HG03175 (cell line): ENCODE results near the gene SLC41A1.
"Not testable (repeated sequence)": the region's sequence is repeated elsewhere in the genome, so short reads cannot be mapped to it uniquely, and the experiment has no call there.

Experiments used
- ATAC-seq: cut with Tn5 transposase; IDR thresholded peaks from one replicate; pipeline ENCODE4 v1.9.1; 2021; ENCODE audit warnings: mild to moderate bottlenecking, moderate library complexity; ENCODE audit not compliant: unreplicated experiment

The SLC41A1 gene

DNA sequence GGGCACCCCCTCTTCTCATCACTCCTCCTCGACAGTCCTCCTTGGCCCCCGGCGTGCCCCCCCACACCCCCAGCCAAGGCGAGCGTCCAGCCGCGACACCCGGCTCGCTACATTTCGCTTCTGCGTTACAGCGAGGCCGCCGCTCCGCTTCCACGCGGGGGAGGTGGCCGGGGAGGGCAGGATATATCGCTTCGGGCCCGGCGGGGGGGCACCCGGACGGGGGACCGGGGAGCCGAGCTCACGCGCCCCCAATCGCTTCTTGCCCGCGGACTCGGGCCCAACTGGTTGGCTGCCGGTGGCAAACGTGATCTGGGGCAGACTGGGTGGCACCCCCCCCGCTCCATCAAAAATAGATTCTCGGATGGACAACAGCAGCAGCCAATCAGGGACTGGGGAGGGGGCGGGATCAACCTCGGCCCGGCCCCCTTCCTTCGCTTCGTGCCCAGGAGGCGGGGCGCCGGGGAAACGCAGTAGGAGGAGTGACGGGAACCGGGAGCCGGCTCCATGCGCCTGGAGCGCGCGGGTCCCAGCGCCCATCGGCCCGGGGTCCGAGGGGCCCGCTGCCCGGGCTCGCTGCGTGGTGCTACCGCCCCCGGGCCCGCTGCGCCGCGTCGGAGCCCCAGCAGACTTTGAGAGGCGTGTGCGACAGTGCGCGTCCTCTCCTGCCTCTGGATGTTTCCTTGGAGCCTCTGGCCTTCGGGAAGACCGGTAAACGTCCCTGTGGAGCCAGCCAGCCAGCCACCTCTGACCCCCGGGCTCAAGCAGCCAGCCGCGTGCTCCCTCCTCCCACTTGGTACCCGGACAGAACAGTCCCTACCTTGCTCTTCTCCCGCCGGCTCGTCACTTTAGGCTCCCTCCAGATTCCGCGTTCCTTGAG lies at the start of gene SLC41A1:
Gene SLC41A1 (minus strand): TSS at position 321 of the 877 bp plus-strand sequence. CDS start 2,757 bp downstream, outside the sequence.
- peak; percentile 90 for ATAC-seq

DNA sequence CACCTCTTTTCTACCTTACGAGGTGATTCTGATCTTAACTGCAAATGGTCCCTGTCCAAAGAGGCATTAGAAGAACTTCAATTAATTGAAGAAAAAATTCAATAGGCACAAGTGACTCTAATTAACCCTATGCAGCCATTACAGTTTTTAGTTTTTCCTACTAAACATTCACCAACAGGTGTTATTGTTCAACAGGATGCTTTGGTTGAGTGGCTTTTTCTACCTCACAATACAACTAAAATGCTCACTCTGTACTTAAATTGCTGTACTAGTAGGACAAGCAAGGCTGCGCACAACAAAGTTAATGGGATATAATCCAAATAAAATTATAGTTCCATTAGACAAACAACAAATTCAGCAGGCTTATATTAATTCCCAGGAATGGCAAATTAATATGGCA lies 48.5 kb upstream of the SLC41A1 start:
- ATAC-seq: no peak

DNA sequence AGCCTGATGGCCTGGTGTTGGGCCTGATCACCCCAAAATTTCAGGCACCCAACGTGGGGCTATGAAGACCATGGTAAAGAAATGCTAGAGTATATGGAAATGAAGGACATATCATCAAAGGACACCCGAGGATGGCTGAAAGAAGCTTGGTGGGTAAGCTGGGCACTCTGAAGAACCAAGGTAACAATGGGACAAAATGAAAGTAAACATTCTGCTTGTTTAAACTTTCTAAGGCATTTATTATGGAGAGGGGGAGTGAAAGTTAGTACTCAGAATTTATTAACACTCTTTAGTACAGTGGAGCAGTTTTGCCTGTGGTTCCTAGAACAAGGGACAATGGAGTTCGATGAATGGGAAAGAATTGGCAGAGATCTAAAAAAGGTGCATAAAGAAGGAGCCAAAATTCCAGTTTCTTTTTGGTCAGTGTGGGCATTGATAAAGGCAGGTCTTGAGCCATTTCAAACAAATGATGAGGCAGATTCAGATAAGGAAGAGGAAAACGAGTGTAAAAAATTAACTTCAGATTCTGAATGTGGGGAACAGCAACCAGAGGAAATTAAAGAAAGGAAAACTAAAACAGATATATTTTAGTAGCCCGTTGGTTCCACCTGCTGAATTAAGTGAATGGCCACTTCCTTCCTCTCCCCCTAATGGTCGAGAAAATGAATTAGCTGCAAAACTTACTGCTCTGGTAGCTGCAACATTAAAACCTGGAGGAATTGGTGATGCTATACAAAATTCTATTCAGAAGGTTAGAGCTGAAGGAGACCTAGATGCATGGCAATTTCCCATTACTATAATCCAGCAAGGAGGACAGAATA lies 45.4 kb upstream of the SLC41A1 start:
- no peak for ATAC-seq

DNA sequence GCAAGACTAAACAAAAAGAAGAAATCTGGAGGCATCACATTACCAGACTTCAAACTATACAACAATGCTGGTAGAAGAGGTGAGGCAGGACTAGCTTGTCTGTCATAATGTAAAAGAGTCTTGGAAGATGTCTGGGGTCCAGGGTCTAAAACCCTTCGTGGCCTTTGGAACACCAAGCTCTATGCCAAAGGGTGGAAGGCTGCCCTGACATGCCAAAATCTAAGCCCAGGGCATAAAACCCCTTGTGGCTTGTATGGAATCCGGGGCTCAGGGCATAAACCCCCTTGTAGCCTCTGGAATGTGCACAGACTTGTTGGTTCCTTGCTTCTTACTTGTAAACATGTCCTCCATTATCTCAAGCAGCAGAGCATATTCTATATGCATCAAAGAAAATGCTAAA lies 44.5 kb upstream of the SLC41A1 start:
- ATAC-seq: not testable (repeated sequence)

DNA sequence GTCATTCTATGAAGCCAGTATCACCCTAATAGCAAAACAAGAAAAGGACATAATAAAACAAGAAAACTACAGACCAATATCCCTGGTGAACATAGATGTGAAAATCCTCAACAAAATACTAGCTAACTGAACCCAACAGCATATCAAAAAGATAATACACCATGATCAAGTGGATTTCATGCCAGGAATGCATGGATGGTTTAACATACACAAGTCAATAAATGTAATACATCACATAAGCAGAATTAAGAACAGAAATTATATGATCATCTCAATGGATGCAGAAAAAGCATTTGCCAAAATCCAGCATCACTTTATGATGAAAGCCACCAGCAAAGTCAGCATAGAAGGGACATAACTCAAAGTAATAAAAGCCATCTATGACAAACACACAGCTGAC lies 43.4 kb upstream of the SLC41A1 start:
- ATAC-seq: no peak

DNA sequence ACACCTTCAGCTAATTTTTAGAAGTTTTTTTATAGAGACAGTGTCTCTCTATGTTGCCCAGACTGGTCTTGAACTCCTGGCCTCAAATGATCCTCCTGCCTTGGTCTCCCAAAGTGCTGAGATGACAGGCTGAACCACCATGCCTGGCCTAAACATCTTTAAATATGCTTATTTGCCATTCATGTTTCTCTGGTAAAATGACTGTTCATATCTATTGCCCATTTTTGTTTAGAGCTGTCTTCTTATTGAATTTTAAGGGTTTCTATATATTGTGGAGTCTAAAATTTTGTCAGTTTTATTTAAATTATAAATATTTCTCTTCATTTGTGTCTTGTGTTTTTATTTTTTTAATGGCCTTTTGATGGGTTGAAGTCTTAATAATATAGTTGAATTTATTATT lies 40.0 kb upstream of the SLC41A1 start:
- ATAC-seq: no peak

DNA sequence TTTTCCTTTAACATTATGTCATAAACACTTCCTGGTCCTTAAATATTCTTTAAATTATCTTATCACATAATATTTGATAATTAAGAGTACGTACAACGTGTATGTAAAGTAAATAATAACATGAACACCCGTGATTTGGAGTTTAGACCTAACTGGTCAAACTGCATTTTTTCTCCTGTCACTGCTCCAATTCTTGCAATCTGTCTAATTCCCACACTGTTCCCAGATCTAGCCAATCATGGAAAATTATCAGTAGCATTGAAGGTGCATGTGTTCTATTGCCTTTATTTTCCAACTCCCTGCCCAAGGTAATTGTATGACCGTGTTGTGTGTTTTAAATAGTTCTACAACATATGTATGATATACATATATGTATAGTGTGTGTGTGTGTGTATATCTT lies 39.0 kb upstream of the SLC41A1 start:
- no peak for ATAC-seq

DNA sequence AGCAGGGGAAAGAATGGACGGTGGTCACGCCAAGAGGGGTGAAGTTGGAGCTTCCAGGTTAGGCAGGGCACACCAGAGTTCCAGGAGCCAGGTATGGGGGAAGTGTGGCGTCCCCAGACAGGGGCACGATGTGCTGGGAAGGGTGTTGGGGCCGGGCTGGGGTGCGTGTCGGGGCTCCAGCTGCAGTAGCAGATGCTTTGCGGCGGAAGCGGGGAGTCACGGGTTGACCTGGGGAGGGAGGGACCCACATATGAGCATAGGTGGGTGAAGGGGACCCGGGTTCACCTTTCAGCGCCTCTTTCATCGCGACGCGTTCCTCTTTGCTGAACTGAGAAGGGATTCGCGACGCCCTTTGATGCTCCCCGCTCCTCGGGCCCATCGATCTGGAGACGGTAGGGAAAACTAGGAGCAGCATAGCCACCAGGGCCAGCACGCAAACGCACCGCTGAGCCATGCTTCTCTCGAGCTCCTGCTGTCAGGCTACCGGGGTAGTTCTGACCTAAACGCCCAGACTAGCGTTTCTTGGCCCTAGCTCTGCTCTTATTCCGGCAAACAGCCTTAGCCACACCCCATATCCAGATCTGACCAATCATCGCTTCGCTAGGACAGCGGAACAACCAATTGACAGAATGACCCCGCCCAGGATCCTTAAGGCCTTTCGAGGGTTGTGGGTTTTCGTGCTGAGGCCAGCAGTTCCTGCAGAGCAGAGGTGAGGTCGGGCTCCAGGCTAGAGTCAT lies 36.8 kb upstream of the SLC41A1 start, which contains the start of gene PM20D1:
Gene PM20D1 (minus strand): TSS at position 514 of the 737 bp plus-strand sequence. CDS start 60 bp downstream, at position 454.
- ATAC-seq: peak; percentile 99

DNA sequence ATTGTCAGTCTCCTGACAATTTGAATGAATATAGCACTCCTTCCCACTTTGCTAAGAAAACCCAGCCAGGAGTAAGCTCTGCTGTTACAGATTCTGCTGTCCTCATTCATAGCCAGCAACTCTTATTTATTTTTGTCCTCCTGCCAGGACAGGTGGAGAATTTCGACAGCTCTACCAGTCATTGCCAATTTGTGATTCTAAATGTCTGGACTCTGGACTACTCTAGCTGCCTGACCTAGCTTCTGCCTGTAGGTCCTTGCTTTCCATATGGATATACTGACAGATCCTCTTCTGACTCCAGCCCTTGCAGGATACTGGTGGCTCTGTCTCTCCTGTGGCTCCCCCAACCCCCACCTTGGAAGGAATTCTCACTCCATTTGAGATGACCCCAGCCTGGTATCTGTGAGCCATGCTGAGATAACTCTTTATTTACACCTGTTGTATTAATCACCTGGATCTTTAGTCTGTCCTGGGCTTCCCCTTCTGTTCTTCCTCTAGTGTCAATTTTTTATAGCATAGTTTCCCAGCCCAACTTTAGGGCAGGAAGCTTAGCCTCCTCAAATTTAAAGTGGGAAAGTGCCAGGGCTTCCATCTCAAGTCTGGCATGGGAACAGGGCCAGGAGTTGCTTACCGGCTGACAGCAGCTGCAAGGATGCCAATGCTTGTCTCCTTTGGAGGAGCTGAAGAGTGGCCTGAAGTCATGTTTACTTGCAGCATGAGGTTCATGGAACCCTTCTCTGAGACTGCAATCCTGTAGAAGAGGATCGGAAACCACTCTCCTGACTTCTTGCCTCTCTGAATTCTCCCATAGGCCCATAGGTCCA lies 30.2 kb upstream of the SLC41A1 start:
- ATAC-seq: no peak

DNA sequence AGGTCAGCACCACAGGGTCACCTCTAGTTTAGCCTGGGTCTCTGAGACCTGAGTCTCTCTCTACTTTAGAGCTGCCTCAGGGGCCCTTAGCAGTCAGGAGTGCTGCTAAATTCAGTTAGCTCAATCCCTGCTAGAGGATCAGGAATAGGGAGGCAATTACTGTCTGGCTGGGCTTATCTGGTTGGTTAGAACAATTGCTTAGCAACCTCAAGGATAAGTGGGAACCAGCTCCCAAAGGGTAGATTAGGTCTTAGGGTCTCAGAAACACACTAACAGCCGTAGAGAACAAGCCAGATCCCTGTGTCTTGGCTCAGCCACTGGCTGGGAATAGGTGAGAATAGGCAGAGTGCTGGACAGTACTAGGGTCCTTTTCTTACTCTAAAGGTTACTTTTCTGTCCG lies 29.2 kb upstream of the SLC41A1 start:
- no peak for ATAC-seq

DNA sequence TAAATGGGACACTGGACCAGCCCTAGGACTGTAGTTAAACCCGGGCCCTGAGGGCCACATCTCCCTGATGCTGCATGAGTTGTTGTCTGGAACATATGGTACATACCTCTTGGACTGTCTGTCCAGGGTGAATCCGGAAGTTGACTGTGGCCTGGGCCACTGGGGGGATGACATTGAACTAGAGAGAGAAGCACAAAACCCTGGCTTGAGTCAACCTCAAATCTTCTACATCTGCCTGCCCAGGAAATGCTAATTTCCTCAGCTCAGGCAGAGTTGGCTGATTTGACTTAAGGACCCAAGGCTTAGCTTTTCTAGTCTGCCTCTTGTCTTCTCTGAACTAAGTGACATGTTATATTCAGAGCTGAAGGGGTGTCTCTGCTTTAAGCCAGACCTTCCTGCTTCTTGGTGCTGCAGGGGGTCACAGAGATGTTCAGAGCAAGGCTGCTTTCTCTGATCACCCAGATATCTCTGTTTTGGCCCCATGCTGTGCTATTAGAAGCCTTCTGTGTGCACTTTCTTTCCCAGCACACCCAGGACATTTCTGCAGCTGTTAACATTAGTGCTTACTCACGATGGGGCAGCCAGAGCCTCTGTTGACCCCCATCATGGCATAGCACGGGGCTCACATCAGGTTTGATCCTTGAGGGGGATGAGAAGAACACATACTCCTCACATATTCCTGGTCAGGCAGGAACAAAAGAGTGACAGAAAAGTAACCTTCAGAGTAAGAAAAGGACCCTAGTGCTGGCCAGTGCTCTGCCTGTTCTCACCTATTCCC lies 27.3 kb upstream of the SLC41A1 start:
- ATAC-seq: no peak

DNA sequence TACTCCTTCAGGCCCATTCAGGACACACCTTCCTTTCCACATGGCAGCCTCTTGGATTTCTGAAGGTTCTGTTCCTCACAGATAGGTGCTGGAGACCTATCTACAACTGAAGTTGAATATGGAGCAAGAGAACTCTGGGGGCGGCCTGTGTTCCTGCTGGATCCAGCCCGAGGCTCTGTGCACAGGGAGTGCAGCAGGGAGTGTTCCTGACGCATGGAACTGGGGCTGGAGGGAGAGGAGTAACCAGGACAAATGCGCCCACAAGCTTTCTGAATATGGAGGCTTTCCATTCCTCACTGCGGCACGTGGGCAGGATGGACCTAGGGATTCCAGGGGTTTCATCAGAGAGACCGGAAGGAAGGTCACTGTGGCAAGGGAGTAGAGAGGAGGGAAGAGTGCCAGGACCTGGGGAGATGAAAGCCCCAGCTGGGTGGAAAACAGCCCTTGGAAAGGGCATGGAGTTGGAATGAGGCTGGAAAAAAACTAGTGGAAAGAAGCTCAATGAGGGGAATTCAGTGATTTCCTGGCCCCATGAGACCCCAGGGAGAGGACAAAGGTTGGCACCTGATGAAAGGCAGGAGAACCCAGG lies 24.5 kb upstream of the SLC41A1 start:
- ATAC-seq: no peak

DNA sequence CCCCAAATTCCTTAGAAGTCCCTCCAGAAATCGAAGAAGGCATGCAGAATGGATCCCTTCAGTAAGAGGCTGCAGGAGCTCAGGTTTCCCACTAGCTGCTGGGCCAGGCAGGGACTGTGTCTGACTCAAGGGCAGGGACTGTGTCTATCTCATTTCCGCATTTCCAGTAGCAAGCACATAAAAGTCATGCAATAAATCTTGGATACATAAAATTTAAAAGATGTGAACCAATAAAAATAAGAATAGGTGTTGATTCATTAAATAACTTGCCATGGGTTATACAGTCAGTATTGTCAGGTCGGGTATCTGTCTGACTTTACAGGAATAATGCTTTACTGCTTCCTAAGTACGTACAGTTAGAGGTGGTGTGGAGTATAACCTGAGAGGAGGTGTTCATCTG lies 21.8 kb upstream of the SLC41A1 start:
- ATAC-seq: no peak

DNA sequence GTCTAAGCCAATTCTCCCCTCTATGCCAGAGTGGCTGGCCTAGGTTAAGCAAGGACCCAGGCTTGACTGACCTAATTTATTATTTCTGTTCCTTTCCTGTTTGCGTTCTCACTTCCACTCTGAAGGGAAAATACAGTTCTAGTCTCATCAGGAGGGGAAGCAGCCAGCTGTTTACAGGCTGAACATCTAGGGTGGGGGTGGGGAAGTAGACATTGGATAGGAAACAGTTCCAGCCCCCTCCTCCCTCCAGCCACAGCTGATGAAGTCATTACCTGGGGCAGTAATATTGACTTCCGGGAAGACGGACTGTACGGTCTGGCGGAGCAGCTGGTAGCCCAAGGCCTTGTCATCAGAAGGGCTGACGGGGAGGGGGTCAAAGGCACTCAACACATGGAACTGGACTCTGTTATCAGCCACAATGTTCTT lies 19.3 kb upstream of the SLC41A1 start:
- ATAC-seq: no peak

DNA sequence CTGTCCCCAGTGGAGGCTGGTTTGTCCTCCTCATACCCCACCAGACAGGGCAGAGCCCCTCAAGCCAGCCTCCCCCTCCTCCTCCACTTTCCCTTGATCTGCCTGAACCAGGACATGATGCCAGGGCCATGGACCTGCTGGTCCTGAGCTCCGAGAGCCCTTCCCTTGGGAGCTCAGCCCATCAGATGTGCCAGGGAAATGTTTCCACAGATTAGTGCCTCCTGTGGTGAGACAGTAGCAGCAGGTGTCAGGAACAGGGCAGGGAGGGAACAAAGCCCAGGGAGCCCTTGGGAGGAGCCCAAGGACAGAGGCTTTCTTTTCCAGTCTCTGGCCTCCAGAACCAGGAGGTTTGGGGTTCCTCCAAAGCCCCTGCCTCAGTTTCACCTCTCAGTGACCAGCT lies 14.6 kb upstream of the SLC41A1 start:
- no peak for ATAC-seq

DNA sequence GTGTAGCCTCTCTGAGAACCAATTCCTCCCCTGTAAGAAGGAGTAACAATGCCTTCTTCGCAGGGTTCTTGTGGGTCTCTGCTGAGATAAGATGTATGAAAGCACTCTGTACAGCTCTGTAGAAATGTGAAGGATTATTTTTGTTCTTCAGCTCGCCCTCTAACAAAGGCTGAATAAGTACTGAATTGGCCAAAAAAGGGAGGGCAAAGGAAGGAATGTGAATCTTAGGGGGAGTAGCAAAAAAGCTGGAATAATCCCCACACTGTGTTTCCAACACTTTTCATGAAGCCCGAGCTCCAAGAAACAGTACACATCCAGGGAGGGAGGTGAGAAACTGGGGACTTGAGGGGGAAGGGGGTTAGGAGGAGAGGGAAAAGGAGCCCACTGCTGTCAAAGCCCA lies 14.0 kb upstream of the SLC41A1 start:
- ATAC-seq: no peak

DNA sequence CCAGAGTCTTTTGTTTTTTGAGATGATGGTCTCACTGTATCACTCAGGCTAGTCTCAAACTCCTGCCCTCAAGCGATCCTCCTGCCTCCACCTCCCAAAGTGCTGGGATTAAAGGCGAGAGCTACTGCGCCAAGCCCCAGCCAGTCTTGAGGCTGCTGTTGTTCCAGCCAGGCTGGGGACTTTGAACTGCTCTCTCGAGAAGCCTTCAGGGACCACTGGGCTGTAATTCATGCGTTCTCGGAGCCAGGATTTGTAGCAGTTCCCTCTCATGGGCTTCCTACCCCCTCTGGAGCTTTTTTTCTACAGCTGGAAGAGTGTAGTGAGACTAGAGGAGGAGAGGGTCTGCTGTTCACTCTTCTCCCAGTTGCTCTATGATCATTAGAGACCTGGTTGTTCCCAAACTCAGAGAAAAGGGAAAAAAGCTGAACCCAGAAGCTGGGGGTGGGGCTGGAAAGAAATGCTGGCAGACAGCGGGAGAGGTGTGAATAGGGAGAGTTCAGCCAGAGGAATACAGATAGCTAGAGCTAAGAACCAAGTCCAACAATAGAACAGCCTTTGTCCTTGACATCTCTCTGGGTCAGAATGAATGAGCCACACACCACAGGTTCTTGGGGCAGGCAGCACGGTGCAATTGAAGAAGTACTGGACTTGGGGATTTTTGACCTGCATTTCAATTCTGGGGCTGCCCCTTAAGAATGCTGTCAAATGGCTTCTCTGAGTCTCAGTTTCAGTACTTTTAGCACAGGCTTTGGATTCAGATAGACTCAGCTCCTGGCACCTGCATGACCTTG lies 13.2 kb upstream of the SLC41A1 start:
- ATAC-seq: no peak

DNA sequence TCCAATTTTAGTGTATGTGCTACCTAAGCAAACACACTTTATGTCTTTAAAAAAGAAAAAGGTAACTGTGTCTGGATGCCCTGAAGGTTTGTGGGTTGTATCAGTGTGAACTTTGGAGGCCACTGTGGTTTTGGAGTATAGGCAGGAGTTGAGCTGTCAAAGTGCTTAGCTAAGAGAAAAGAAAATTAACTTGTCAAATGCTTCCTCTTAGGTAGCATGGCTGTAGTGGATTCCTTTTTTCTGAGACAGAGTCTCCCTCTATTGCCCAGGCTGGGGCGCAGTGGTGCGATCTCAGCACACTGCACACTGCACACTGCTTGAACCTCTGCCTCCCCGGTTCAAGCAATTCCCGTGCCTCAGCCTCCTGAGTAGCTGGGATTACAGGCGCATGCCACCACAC lies 11.2 kb upstream of the SLC41A1 start:
- ATAC-seq: no peak
